Mucosa of stomach (tissue), 1 donor: ENCODE data around the gene AP3M1.
"Not testable (repeated sequence)": the region's sequence is repeated elsewhere in the genome, so short reads cannot be mapped to it uniquely, and the experiment has no call there.

ENCODE experiments used
- H3K27me3 ChIP-seq: one replicate; pipeline ENCODE4 v1.7.0; 2013; ENCODE audit warnings: mild to moderate bottlenecking, low read length; ENCODE audit not compliant: control insufficient read depth, insufficient read depth
- H3K36me3 ChIP-seq: one replicate; pipeline ENCODE4 v1.7.0; 2013; ENCODE audit warnings: low read length; ENCODE audit not compliant: control insufficient read depth, insufficient read depth
- H3K4me1 ChIP-seq: one replicate; pipeline ENCODE4 v1.7.0; 2013; ENCODE audit warnings: mild to moderate bottlenecking, low read length; ENCODE audit not compliant: control insufficient read depth, insufficient read depth
- H3K4me3 ChIP-seq: one replicate; pipeline ENCODE4 v1.7.0; 2013; ENCODE audit warnings: low read length
- H3K9ac ChIP-seq: one replicate; pipeline ENCODE4 v1.7.0; 2013; ENCODE audit warnings: mild to moderate bottlenecking, low read length, moderate library complexity
- H3K9me3 ChIP-seq: one replicate; pipeline ENCODE4 v1.7.0; 2013; ENCODE audit warnings: mild to moderate bottlenecking, low read length, moderate library complexity; ENCODE audit not compliant: control insufficient read depth
- donor health status: Pancreatic carcinoma.

The AP3M1 gene

DNA sequence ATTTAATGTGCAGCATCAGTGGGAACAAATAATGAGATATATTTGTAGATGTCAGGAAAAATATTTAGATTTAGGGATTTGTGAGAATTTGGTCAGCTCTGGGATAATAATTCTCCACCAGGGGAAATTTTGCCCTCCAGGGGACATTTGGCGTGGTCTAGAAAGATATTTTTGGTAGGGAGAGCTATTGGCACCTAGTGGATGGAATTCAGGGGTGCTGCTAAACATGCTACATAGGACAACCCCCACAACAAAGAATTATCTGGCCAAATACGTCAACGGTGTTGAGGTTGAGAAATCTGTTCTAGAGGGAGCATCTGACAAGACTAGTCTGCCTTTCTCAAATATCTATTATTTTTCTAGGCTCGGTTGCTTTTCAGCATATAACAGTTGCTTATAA, 2.5 kb upstream of the AP3M1 start:
- no peaks in the 10 kb centered on the region for H3K27me3 ChIP-seq
- peaks cover 3% of the 10 kb centered on the region for H3K4me1 ChIP-seq
- H3K36me3 ChIP-seq: no peaks in the 10 kb centered on the region
- no peaks in the 10 kb centered on the region for H3K9me3 ChIP-seq
- H3K9ac ChIP-seq: no peak overlapping the region
- H3K4me3 ChIP-seq: no peak overlapping the region

DNA sequence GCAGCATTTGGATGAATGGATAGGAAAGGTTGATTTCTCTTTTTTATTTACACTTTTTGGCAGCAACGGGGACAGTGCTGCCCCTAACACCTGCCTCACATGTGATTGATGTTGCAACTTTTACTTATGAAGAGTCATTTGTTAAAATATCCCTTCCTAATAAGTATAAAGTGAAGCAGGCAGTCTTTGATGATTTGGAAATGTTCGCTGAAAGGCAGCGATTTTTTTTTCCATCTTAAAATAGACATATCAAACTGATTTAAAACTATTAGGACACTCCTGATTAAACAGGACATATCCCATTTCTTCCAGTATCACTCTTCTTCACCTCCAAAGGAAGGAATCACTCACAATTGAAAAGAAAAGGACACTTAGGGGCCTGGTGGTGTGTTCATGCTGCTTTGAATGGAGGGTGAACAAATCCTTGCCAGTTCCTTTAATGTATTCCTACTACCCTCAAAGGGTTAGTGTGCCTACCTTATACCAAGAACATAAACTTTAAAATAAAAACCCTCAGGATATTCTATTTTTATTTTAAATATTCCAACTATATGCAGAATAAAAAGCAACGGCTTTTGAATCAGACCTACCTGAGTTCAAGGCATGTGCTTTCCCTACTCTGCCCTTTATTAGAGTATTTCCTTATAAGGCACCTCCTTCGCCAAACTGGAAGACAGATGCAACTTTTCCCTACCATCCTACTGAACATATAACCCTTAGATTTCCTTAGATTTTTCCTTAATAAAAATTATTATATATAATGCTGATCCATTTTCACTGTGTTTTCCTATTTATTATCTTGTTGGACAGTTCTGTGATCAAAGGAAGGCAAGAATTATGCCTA, 1.5 kb upstream of the AP3M1 start:
- H3K36me3 ChIP-seq: no peaks in the 10 kb centered on the region
- peaks cover 3% of the 10 kb centered on the region for H3K4me1 ChIP-seq
- H3K9me3 ChIP-seq: no peaks in the 10 kb centered on the region
- H3K4me3 ChIP-seq: peak overlapping the region; percentile 91
- H3K27me3 ChIP-seq: no peaks in the 10 kb centered on the region
- peak overlapping the region; percentile 88 for H3K9ac ChIP-seq

DNA sequence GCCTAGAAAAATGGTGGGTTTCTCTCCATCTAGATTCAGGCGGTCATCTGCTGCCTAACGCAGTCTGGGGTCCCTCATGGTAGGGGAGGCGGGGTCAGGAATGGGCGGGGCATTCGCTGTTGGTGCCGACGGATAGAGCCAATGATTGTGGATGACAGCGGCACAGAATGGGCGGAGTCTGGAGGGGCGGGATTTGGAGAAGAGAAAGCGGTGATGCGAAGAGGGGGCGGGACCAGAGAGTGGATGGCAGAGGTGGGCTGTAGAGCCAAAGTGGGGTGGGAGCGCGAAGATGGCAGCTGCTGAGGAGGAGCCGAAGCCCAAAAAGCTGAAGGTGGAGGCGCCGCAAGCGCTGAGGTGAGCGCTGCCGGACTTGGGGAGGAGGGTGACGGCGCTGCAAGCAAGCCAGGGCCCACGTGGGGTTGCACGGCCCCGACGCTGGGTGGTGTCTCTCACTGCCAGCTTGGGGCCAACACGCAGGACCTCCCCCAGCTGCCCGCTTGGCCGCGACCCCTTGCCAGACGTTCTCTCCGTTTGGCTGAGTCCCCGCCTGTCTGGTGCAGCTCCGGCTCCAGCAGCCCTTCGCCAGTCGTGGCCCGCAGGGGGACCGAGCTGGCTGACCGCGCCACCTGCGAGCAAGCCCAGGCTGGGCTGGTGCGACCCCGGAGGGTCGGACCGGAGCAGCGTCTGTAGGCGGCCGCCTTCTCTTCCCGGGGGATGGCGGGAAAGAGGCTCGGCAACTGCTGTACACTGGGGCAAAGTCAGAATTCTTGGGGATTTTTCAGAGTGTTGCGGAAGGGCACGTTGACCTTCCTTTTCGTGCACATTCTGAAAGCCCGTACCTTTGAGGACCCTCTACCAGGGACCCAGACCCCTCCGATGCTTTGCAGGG, 606 bp upstream of the AP3M1 start, which contains the start of gene ADK:
Gene ADK, plus strand, starts transcription at position 232 of the 889 bp plus-strand sequence. Its CDS starts 58 bp downstream, at position 290.
- Histone ChIP-seq H3K9ac (peak within 1 kb of the TSS; percentile 88), H3K9me3 (no peaks in the 10 kb centered on the region), H3K4me1 (peaks cover 3% of the 10 kb centered on the region), H3K27me3 (no peaks in the 10 kb centered on the region), H3K36me3 (no peaks in the 10 kb centered on the region), H3K4me3 (peak within 1 kb of the TSS; percentile 91)

DNA sequence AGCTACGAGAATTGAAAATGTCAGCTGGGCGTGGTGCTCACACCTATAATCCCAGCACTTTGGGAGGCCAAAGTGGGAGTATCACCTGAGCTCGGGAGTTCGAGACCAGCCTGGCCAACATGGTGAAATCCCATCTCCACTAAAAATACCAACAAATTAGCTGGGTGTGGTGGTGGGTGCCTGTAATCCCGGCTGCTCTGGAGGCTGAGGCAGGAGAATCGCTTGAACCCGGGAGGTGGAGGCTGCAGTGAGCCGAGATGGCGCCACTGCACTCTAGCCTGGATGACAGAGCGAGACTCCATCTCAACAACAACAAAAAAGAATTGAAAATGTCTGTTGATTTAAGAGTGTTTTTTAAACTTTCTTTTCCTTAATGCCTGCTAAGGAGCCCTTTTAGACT, 3.6 kb downstream of the AP3M1 start:
- H3K4me3 ChIP-seq, H3K36me3 ChIP-seq, H3K4me1 ChIP-seq, H3K9ac ChIP-seq, H3K9me3 ChIP-seq, H3K27me3 ChIP-seq: not testable (repeated sequence)

DNA sequence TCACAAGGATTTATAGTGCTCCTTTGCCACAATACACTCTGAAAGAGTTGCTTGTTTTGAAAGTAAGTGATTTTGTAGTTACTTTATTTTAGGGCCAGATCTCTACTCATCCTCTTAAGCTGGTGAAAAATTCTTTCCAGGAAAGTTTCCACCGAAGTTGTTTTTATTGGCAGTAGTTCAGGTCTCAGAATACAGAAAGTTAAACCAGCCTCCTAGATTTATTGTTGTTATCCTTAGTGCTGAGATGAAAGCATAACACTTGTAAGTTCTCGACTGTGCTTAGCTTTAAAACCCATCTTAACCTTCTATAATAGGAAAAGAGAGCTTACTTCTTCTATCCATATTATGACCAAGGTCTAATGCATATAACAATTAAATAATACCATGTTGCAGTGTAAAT, 5.5 kb downstream of the AP3M1 start:
- H3K36me3 ChIP-seq: no peaks in the 10 kb centered on the region
- no peaks in the 10 kb centered on the region for H3K27me3 ChIP-seq
- H3K9me3 ChIP-seq: no peaks in the 10 kb centered on the region
- H3K4me1 ChIP-seq: no peaks in the 10 kb centered on the region
- H3K4me3 ChIP-seq: no peak overlapping the region
- H3K9ac ChIP-seq: no peak overlapping the region

DNA sequence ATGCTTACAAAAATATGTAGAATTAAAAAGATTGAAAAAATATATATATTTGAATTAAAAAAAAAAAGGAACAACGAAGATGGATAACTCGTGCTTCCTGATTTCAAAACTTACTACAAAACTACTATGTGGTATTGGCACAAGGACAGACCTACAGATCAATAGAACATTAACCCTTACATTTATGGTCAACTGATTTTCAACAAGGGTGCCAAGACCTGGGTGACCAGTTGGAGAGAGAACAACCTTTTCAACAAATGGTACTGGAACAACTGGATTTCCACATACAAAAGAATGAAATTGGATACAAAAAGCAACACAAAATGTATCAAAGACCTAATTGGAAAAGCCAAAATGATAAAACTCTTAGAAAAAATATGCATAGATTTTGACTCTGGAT, 10.1 kb downstream of the AP3M1 start:
- H3K9me3 ChIP-seq: no peaks in the 10 kb centered on the region
- H3K9ac ChIP-seq: no peak overlapping the region
- H3K36me3 ChIP-seq: no peaks in the 10 kb centered on the region
- no peaks in the 10 kb centered on the region for H3K27me3 ChIP-seq
- no peaks in the 10 kb centered on the region for H3K4me1 ChIP-seq
- no peak overlapping the region for H3K4me3 ChIP-seq

DNA sequence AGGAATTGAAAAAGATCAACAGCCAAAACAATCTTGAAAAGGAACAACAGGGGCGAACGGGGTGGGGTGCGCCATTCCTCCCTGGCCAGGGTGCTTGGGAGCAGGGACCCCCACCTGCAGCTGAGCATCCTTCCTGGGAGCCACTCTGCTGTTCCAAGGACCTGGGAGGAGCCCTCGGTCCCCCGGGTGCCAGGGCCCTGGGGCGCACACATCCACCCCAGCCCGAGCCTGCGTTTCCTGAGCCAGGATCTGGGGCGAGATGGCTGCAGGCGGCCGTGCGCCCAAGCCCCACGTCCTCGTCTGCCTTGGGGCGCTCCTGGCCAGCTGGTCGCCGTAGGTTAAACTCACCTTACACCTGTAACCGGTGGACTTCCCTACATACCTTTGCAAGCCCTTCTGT, 10.6 kb downstream of the AP3M1 start:
- H3K4me3 ChIP-seq: no peak overlapping the region
- no peak overlapping the region for H3K9ac ChIP-seq
- peaks cover 3% of the 10 kb centered on the region for H3K4me1 ChIP-seq
- no peaks in the 10 kb centered on the region for H3K36me3 ChIP-seq
- H3K9me3 ChIP-seq: no peaks in the 10 kb centered on the region
- H3K27me3 ChIP-seq: no peaks in the 10 kb centered on the region

DNA sequence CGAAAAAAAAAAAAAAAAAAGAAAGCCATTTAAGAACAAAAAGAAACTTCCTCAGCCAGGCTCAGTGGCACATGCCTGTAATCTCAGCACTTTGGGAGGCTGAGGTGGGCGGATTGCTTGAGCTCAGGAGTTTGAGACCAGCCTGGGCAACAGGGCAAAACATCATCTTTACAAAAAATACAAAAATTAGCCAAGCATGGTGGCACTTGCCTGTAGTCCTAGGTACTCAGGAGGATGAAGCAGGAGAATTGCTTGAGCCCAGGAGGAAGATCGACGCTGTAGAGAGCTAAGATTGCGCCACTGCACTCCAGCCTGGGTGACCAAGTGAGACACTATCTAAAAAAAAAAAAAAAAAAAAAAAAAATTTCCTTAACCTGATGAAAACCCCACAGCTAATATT, 12.0 kb downstream of the AP3M1 start:
- H3K27me3 ChIP-seq, H3K36me3 ChIP-seq, H3K9ac ChIP-seq, H3K4me3 ChIP-seq, H3K9me3 ChIP-seq: not testable (repeated sequence)
- peaks cover 12% of the 10 kb centered on the region for H3K4me1 ChIP-seq

DNA sequence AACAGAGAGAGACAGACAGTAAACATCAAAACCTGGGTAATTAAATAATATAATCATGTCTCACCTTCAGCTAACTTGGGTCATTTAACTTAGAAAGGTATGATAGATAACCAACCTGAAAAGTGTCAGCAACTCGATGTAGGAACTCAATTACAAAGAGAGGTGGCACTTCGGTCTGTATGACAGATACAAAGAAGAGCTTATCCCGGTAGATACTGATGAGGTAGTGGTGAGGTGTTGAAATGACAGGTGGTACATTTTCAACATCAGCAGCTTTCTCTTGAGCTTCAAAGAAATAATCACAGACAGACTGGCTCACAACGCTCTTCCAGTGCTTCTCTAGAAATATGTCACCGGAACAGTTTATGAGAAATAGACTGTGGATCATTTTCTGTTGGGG, 12.6 kb downstream of the AP3M1 start:
- Histone ChIP-seq H3K9me3 (no peaks in the 10 kb centered on the region), H3K27me3 (no peaks in the 10 kb centered on the region), H3K9ac (no peak overlapping the region), H3K4me3 (no peak overlapping the region), H3K4me1 (peaks cover 12% of the 10 kb centered on the region), H3K36me3 (no peaks in the 10 kb centered on the region)

DNA sequence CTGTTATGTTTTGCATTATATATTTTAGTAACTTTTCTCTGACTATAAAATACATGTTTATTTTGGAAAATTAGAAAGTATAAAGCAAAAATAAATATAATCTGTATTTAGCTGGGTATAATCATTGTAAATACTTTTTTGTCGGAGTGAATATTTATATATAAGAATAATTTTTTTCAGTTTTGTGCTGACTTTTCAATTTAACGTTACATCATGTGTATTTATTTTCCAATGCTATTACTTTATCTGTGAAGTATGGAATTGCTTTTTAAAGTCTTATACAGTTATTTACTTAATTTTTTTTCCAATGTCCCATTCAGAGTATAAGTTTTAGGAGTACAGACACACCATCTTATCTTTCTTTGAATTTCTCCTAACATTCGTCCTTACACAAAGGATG, 15.2 kb downstream of the AP3M1 start:
- Histone ChIP-seq H3K36me3 (no peaks in the 10 kb centered on the region), H3K4me1 (peaks cover 12% of the 10 kb centered on the region), H3K9me3 (no peaks in the 10 kb centered on the region), H3K4me3 (no peak overlapping the region), H3K9ac (no peak overlapping the region), H3K27me3 (no peaks in the 10 kb centered on the region)

DNA sequence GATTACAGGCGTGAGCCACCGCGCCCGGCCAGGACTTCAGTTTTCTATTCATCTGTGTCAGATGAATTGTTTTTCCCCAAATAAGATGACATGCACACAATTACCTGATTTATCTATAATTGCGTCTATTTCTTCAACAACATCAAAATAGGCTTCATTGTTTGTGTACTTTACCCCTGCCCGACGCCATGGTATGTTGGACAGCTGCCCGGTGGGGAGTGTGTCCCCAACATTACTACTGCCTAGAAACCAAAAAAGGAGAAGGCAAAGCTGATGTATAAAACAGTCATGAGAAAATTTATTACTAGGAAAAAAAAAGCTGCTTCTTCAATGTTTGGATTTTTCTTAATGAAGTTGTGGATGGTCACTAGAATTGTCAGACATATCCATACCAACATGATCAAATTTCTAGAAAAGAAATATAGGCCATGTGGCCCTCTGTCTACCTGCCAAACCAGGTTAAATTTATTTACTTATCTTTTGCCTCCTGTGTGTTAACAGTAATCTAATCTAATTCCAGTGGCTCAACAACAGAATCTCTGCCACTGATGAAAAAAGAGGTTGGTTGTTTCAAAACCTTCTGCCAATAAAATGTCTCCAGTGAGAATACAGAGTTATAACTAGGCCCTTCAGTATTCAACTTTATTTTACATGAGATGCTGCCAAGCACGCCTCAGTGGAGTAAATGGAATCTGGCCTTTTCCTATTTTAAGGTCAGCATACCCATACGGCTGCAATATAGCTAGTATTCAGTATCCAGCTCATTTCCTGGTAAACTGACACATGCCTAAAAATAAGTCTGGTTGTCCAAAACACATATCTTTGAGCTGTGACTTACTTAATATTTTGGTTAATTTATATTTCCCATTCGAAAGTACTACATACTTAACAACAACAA, 16.5 kb downstream of the AP3M1 start:
- Histone ChIP-seq H3K9me3 (no peaks in the 10 kb centered on the region), H3K9ac (no peak overlapping the region), H3K4me3 (no peak overlapping the region), H3K27me3 (no peaks in the 10 kb centered on the region), H3K36me3 (no peaks in the 10 kb centered on the region), H3K4me1 (peaks cover 12% of the 10 kb centered on the region)
